ENCODE data around the gene MCCC2.

DNA sequence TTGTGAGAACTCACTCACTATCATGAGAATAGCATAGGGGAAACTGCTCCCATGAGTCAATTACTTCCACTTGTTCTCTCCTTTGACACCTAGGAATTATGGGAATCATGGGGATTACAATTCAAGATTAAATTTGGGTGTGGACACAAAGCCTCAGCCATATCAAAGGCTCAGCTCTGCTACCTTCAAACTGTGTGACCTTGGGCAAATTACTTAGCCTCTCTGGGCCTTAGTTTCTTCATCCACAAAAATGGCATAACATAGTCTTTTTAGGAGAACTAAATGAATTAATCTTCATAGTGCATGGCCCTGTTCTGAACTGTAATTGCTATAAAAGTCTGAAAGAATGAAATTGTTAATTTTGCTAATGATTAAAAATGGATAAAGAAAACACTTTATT, 113.7 kb downstream of the MCCC2 start:
- TF ChIP-seq POLR2A (IDR thresholded peaks at IDR 0.05; ENCODE audit: low read depth) (no peak), EP300 (IDR thresholded peaks at IDR 0.05) (no peak)
- TF ChIP-seq, protein P1, sequence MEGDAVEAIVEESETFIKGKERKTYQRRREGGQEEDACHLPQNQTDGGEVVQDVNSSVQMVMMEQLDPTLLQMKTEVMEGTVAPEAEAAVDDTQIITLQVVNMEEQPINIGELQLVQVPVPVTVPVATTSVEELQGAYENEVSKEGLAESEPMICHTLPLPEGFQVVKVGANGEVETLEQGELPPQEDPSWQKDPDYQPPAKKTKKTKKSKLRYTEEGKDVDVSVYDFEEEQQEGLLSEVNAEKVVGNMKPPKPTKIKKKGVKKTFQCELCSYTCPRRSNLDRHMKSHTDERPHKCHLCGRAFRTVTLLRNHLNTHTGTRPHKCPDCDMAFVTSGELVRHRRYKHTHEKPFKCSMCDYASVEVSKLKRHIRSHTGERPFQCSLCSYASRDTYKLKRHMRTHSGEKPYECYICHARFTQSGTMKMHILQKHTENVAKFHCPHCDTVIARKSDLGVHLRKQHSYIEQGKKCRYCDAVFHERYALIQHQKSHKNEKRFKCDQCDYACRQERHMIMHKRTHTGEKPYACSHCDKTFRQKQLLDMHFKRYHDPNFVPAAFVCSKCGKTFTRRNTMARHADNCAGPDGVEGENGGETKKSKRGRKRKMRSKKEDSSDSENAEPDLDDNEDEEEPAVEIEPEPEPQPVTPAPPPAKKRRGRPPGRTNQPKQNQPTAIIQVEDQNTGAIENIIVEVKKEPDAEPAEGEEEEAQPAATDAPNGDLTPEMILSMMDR (IDR thresholded peaks at IDR 0.05): no peak
